SIG-M5 treated with dmso at 0.1 percent for 504 hours (cell line): Measurements from ENCODE around the gene RALY.

ENCODE experiments used
- DNase-seq: peaks from one replicate; lab custom pipeline; 2025; ENCODE audit not compliant: unreplicated experiment; lab: John Stamatoyannopoulos, UW

RALY gene

DNA sequence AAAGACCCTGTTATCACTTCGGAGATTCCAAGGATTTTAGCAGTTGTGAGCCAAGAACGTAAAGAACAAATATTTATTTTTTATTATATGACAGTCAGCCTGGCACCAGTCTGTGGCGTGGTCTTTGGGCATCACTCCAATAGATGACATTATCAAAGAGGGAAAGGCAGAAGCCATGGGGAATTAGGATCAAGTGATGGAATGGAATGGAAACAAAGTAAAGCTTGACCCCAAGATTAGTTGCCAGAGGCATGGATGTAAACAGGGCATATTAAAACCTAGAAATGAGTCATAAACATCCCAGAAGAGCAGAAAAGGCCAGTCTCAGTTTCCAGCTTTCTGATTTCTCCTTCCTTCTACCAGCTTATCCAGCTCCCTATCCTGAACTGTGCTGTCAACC lies 106.9 kb downstream of the RALY start:
- DNase-seq, result no peak

DNA sequence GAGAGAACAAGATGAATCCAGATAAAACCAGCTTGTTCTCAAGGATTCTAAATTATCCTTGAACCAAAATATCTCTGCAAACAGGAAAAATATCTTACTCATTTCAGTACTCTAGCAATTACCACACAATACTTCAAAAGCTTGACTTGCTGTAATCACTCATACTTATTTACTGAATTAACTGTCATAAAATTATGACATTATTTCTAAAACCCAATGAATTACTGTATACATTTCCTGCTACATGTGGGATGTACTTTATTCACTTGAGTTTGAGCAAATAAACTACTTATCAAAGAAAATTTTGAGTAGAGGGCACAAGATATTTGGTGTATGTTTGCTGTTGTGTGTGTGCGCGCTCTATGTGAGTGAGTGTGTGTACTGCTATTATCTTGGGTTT lies 108.6 kb downstream of the RALY start:
- DNase-seq, result no peak

DNA sequence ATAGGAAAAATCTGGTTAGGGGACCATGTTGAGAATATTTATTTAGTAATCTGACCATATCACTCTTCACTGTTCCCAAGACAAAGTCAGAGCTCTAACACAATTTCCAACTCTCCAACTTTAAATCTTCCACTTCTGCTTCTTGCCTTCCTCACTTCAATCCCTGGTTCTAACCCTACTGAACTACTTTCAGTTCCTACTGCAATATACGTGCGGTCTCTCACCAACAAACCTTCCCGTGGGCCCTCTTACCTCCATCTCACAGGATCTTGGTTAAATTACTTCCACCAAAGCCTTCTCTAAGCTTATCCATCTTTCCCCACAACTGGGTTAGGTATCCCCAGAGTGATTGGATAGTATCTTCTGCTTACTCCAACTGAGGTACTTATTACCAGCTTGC lies 110.3 kb downstream of the RALY start:
- peak; percentile 74 for DNase-seq

DNA sequence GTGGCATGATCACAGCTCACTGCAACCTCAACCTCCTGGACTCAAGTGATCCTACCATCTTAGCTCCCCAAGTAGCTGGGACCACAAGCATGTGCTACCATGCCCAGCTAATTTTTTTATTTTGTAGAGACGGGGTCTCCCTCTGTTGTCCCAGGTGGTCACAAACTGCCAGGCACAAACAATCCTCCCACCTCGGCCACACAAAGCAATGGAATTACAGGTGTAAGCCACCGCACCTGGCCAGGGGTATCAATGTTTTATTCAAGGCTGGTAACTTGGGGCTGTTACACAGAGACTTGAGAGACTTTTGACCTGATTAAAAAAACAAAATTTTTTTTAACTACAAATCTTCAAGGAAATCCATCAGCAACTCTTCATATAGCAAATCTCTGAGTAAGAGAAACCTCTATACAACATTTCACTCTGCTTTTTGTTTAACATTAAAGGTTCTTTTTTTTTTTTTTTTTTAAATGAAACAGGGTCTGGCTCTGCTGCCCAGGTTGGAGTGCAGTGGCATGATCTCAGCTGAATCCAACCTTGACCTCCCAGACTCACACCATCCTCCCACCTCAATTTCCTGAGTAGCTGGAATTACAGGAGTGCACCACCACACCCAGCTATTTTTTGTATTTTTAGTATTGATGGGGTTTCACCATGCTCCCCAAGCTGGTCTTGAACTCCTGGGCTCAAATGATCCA lies 112.4 kb downstream of the RALY start:
- no peak for DNase-seq

DNA sequence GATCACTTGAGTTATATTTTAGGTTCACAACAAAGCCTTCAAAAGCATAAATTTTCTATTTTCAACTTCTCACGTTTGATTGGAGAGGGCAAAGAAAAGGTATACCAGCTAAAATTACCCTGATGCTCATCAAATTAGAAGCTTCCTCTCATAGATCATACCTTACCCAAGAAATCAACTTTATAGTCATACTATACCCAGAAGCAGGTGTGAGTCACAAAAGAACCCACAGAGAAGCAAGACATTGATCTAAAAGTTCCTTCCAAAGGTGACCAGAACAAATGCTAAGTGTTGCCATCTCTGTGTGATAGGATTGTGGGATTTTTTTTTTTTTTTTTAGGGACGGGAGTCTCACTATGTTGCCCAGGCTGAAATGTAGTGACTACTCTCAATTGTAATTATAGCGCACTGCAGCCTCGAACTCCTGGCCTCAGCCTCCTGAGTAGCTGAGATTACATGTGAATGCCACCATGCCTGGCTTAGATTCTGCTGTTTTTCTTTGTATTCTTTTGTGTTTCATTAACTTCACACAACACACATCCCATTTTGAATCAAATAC lies 115.0 kb downstream of the RALY start:
- no peak for DNase-seq

DNA sequence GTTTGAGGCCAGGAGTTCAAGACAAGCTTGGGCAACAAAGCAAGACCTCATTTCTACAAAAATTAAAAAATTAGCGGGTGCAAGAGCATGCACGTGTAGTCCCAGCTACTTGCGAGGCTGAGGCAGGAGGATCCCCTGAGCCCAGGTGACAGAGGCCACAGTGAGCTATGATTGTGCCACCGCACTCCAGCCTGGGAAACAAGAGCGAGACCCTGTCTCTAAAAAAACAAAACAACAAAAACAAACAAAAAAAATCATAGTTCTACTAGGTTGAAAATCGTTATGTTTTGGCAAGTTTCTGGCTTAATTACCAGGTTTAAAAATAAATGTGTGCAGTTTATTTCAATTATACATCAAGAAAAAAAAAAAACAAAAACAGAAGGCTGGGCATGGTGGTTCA lies 115.7 kb downstream of the RALY start:
- no peak for DNase-seq

DNA sequence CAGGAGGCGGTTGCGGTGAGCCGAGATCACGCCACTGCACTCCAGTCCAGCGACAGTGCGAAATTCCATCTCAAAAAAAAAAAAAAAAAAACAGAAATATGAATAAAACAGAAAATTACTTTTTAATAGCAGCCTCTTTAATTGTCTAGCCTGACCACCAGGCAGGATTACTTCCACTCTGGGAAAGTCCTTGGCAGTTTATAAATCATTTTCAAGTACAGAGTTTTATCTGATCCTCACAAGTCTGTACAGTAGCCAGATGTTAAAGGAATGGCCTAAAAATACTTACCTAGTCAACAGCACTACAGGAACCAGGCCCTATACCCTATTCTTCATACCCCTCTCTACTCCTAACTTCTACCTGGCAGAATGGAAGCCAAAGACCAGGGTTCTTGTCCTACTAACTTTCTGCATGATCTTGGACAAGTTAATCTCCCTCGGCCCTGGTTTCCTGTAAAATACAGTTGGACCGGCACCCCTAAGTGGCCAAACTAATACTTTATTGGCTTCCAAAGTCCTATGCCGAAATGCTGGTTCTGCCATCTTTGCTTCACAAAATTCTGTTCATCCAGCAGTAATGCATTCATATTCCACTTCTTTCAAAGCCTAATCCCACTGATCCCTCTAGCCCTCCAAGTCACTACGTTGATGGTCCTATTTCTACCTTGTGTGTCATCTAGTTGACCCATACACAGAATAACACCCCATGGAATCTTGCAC lies 116.5 kb downstream of the RALY start:
- DNase-seq, result no peak

GRCh38 chr20:34110745-34111641 lies 117.3 kb downstream of the RALY start:
- DNase-seq, result peak; percentile 73

DNA sequence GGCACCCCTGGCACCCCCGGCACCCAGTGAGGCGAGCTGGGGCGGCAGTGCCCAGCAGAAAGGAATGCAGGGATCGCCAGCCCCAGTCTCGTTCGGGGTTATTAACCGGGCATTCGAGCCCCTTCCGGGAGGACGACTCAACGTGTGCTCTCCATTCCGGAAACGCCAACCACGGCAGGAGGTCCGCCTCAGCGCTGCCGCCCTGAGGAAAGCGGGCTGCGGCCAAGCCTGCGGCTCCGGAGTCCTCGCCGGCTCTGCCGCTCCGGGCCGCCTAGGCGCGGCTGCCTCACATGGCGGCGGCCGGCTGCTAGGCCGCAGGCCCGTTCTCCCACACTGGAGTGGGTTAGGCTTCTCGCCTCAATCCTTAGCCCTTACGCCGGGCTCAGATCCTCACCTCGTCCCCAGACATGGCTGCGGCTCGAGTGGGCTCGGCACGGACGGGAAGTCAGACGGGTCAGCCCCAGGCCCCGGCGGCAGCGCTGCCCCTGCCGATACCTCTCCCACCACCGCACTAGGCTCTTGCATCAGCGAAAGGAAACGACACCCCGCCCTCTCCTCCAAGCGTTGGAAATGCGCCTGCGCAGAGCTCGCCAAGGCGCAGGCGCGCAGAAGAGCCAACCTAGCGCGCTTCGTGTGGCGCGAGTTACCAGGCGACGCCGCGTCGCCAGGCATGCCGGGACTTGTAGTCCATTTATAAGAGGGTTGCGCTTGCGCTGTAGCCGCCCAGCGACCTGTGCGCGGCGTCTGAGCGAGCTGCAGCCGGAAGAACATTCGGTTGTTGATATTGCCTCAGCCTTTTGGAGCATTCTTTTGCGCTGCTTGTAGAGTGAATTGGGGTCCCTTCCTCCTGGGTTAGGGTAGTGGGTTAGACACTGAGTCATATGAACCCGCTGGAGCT lies 118.2 kb downstream of the RALY start, which contains the start of gene EIF2S2:
Gene EIF2S2, minus strand, starts transcription at position 542 of the 898 bp plus-strand sequence. Its CDS starts 133 bp downstream, at position 409.
- DNase-seq, result peak; percentile 96

DNA sequence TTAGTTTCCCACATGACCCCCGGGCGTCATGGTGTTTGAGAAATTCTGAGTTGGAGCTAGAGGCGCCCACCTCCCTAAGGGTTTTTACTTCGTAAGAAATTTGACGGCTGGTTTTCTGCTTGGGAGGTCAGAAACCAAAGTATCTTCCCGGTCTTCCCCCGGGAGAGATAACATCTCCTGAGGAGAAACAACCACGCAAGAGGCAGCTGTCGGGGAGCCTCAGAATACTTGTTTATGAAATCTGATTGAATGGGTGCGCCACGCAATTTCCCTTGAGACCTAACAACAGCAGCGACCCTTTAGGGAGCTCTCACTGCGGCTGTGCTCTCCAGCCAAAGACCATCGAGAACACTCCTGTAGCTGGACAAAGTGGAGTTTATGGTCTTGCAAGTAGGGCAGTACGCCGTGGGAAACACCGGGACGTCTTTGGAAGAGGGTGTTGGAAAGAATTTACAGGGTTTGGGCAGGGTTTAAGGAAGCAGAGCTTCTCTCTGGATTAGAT lies 118.9 kb downstream of the RALY start:
- DNase-seq, result peak; percentile 54

DNA sequence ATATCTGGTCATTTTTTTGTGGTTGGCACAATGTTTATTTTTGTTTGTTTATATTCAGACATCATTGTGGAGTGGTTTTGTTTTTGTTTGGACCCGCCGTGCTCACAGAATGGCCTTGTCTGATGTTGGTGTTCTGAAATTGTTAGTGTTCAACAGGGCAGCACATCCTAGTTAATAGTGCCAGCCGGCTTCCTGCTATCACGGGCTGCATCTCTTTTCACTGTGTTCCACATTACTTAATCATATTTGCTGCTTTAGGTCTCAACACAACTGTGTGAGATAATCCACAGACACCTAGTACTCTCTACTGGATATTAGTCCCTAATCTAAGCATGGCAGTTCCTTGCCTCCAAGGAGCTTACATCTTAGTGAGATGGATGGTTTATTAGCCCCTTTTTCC lies 121.1 kb downstream of the RALY start:
- DNase-seq, result no peak

- no peak for DNase-seq
Measured at GRCh38 chr20:34115232-34115631, 121.5 kb downstream of the RALY start.

- no peak for DNase-seq
Measured at GRCh38 chr20:34120213-34120612, 126.5 kb downstream of the RALY start.

DNA sequence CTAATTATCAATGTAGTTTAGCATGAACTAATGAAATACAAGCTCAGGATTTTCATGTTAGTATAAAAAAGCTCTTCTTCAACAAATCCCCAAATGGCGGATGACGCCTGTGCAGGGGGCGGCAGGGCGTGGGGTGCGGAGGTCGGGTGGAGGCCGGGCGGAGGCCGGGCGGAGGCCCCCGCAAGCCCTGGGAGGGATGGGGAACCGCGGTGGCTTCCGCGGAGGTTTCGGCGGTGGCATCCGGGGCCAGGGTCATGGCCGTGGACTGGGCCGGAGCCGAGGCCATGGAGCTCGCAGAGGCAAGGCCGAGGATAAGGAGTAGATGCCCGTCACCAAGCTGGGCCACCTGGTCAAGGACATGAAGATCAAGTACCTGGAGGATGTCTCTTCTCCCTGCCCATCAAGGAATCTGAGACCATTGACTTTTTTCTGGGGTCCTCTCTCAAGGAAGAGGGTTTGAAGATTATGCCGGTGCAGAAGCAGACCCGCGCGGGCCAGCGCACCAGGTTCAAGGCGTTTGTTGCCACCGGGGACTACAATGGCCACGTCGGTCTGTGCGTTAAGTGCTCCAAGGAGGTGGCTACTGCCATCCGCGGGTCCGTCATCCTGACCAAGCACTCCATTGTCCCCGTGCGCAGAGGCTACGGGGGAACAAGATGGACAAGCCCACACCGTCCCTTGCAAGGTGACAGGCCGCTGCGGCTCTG lies 128.7 kb downstream of the RALY start:
- DNase-seq, result no peak

GRCh38 chr20:34123309-34123708 lies 129.6 kb downstream of the RALY start:
- no peak for DNase-seq

GRCh38 chr20:34124469-34125249 lies 130.9 kb downstream of the RALY start:
- peak; percentile 70 for DNase-seq

DNA sequence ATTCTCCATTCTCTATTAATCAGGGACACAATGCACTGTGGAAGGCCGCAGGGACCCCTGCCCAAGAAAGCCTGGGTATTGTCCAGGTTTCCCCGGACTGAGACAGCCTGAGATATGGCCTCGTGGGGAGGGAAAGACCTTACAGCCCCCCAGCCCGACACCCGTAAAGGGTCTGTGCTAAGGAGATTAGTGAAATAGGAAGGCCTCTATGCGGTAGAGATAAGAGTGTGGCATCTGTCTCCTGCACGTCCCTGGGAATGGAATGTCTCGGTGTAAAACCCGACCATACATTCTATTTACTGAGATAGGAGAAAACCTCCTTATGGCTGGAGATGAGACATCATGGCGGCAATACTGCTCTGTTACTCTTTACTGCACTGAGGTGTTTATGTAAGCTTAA lies 134.1 kb downstream of the RALY start:
- DNase-seq, result no peak

GRCh38 chr20:34129518-34130162 lies 135.9 kb downstream of the RALY start:
- peak; percentile 75 for DNase-seq
